ENCODE measurements around the gene SUFU. TPM values are rescaled to one million over a fixed set of nuclear protein-coding genes. Genes with fewer than 3 reads are reported as not detected.

SUFU gene
- total and polyA plus RNA-seq, 2 of the 13 experiments (the other 11 are each of a cell fraction or from before 2014, with no cell fraction given): 2.9 to 5.5 TPM

DNA sequence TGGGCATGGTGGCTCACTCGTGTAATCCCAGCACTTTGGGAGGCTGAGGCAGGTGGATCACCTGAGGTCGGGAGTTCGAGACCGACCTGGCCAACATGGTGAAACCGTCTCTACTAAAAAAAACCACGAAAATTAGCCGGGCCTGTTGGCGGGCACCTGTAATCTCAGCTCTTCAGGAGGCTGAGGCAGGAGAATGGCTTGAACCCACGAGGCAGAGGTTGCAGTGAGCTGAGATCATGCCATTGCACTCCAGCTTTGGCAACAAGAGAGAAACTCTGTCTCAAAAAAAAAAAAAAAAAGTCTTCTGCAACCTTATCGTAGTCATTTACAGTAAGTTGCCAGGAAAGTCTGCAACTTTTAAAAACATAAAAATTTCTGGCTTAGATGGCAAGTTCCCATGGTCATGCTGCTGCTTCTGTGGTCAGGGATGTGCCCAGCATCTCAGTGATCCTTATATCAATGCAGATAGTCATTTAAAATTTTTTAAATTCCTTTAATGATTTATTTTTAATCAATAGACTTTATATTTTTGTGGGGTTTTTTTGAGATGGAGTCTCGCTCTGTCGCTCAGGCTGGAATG is 15.6 kb downstream of the SUFU start:
- peaks cover 5 to 14% of the 10 kb centered on the region in 2 experiments for H3K36me3 ChIP-seq (replicated peaks in 1 of 2; ENCODE audit: control insufficient read depth in 1 of 2, insufficient read depth in 2 of 2, low read length in 2 of 2)
- intact Hi-C loops (cut with micrococcal nuclease; ENCODE audit: unreplicated experiment): no loop called here
- no peak overlapping the region for H2AFZ ChIP-seq (ENCODE audit: low read length)
- ATAC-seq (no peak), FAIRE-seq (no peak), DNase-seq (ENCODE audit: low spot score) (no peak)
- CTCF ChIA-PET (ENCODE audit: low intra/inter-chr PET ratio, low total read pairs): no interaction called here
- no TSS peak for BruUV-seq (replicated peaks)
- H3K9me3 ChIP-seq (ENCODE audit: low read length): no peaks in the 10 kb centered on the region
- no peak overlapping the region for H3K4me2 ChIP-seq (ENCODE audit: low read depth, low read length)
- peaks cover 8% of the 10 kb centered on the region; the same call in 1 of the 2 replicates for H3K4me1 ChIP-seq (ENCODE audit: insufficient read depth, low read length)
- WGBS (ENCODE audit: low lambda C conversion rate): 96% methylated on average over 12 of the region's 12 CpGs
- H4K20me1 ChIP-seq (ENCODE audit: insufficient read depth, low read length): no peaks in the 10 kb centered on the region
- POLR2A ChIA-PET: interaction anchor here (0.7 kb wide), 1 partner anchor 9 kb away, joined by 3 read pairs; no protein-coding TSS in a partner anchor
- no peaks in the 10 kb centered on the region for H3K27me3 ChIP-seq (ENCODE audit: control insufficient read depth in 1 of 2, insufficient read depth in 2 of 2, low read length in 2 of 2)
- in situ Hi-C loops (cut with HindIII; ENCODE audit: extremely low pct_ligation_motif_present, low pct_unique_long_range_greater_than_20kb): no loop called here
- TF ChIP-seq, protein P1, sequence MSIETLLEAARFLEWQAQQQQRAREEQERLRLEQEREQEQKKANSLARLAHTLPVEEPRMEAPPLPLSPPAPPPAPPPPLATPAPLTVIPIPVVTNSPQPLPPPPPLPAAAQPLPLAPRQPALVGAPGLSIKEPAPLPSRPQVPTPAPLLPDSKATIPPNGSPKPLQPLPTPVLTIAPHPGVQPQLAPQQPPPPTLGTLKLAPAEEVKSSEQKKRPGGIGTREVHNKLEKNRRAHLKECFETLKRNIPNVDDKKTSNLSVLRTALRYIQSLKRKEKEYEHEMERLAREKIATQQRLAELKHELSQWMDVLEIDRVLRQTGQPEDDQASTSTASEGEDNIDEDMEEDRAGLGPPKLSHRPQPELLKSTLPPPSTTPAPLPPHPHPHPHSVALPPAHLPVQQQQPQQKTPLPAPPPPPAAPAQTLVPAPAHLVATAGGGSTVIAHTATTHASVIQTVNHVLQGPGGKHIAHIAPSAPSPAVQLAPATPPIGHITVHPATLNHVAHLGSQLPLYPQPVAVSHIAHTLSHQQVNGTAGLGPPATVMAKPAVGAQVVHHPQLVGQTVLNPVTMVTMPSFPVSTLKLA (IDR thresholded peaks at IDR 0.05): no peak
- no peak for TF ChIP-seq KDM2A (CRISPR knock-in tag; IDR thresholded peaks at IDR 0.05; ENCODE audit: borderline replicate concordance, low read depth)
- TF ChIP-seq, protein P2, sequence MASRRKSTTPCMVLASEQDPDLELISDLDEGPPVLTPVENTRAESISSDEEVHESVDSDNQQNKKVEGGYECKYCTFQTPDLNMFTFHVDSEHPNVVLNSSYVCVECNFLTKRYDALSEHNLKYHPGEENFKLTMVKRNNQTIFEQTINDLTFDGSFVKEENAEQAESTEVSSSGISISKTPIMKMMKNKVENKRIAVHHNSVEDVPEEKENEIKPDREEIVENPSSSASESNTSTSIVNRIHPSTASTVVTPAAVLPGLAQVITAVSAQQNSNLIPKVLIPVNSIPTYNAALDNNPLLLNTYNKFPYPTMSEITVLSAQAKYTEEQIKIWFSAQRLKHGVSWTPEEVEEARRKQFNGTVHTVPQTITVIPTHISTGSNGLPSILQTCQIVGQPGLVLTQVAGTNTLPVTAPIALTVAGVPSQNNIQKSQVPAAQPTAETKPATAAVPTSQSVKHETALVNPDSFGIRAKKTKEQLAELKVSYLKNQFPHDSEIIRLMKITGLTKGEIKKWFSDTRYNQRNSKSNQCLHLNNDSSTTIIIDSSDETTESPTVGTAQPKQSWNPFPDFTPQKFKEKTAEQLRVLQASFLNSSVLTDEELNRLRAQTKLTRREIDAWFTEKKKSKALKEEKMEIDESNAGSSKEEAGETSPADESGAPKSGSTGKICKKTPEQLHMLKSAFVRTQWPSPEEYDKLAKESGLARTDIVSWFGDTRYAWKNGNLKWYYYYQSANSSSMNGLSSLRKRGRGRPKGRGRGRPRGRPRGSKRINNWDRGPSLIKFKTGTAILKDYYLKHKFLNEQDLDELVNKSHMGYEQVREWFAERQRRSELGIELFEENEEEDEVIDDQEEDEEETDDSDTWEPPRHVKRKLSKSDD (CRISPR knock-in tag; IDR thresholded peaks at IDR 0.05; ENCODE audit: low read depth): no peak
- TF ChIP-seq, protein P3, sequence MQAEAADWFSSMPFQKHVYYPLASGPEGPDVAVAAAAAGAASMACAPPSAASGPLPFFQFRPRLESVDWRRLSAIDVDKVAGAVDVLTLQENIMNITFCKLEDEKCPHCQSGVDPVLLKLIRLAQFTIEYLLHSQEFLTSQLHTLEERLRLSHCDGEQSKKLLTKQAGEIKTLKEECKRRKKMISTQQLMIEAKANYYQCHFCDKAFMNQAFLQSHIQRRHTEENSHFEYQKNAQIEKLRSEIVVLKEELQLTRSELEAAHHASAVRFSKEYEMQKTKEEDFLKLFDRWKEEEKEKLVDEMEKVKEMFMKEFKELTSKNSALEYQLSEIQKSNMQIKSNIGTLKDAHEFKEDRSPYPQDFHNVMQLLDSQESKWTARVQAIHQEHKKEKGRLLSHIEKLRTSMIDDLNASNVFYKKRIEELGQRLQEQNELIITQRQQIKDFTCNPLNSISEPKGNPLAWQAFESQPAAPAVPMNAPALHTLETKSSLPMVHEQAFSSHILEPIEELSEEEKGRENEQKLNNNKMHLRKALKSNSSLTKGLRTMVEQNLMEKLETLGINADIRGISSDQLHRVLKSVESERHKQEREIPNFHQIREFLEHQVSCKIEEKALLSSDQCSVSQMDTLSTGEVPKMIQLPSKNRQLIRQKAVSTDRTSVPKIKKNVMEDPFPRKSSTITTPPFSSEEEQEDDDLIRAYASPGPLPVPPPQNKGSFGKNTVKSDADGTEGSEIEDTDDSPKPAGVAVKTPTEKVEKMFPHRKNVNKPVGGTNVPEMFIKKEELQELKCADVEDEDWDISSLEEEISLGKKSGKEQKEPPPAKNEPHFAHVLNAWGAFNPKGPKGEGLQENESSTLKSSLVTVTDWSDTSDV (CRISPR knock-in tag; IDR thresholded peaks at IDR 0.05): no peak
- H3K27ac ChIP-seq (ENCODE audit: extremely low read length, insufficient read depth, low read length): no peak overlapping the region
- no peak overlapping the region for H3K9ac ChIP-seq (ENCODE audit: insufficient read depth, low read depth, low read length)
- no peak overlapping the region for H3K4me3 ChIP-seq (replicated peaks in 1 of 3; ENCODE audit: insufficient read depth in 1 of 3, low read depth in 2 of 3, low read length in 3 of 3)
- no peaks in the 10 kb centered on the region for H3K79me2 ChIP-seq (ENCODE audit: insufficient read depth, low read length)

Measured in HepG2 (cell line).